ENCODE results near the gene TEAD3.

The TEAD3 gene

DNA sequence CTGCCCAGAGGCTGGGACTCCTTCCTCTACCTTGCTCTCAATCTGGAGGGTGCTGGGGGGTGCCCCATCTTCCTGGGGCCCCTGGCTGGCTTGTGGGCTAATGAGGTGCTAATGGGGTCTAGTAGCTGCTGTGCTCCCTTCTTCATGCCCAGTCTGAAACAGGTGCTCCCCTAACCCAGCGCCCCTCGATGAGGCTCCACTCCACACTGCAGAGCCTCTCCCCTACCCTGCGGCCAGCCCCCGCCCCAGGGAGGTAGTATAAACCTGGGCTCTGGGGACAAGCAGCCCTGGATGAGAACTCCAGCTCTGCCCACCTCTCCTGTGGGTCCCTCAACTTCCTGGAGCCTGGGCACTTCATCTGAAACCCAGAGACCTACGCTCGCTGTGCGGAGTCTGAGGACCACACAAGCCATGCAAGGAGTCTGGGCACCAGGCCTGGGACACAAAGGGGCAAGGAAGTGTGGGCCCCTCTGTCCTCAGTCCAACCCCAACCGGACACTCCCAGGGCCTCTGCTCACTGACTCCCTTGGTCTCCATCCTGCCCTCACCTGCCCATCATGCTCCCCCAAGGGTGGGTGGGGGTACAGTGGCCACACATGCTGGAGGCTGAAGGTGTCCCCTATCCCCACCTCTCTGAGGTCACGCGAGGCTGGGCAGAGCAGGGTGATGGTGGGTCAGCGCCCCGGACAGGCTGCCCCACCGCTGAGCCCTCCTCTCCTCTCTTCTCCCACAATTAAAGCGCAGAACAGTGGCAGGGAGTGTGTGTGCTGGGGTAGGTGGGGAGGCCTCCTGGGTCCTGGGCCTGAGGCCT is 22.5 kb downstream of the TEAD3 start:
- no peak for DNase-seq

DNA sequence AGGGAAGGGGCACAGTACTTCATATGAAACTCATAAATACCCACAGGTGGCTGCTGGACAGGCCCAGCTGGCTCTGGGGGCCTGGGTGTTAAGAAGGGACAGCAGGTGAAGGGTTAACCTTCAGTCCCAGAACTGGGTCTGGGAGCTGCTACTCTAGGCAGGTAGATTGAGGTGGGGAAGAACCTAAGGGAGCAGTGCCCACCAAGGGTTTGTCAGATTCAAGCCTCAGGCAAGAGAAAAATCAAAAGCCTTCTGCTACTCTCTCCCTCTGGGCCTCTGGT is 23.1 kb downstream of the TEAD3 start:
- DNase-seq: no peak

DNA sequence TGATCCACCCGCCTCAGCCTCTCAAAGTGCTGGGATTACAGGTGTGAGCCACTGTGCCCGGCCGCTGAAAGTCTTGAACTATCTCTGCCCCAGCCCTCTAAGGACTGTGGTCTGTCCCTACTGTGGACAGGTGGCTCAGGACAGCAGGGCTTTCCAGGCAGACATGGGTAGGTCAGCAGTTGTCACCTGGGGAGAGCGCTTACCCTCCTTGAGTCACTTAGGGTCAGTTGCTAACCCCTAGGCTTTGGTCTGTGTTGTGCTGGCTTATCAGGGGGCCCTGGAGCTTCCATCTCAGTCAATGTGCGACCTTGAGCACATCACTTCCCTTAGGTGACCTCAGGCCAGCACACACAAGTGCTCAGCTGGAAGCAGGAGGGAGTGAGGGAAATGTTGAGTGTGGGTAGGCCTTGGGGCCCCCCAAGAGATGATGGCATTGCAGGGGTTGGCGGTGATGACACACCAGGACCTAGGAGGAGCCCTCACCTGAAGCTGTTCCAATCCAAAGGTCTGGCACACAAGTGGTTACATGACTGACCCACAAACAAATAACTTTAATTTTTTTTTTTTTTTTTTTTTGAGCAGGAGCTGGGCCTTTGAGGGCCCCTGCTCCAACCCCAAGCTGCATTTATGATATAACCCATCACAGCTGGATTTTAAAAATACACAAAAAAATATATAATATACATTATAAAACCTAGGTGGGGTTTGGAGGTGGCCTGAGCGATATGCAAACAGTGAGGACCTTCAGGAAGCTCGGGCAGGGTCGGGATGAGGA is 23.6 kb downstream of the TEAD3 start:
- no peak for DNase-seq

DNA sequence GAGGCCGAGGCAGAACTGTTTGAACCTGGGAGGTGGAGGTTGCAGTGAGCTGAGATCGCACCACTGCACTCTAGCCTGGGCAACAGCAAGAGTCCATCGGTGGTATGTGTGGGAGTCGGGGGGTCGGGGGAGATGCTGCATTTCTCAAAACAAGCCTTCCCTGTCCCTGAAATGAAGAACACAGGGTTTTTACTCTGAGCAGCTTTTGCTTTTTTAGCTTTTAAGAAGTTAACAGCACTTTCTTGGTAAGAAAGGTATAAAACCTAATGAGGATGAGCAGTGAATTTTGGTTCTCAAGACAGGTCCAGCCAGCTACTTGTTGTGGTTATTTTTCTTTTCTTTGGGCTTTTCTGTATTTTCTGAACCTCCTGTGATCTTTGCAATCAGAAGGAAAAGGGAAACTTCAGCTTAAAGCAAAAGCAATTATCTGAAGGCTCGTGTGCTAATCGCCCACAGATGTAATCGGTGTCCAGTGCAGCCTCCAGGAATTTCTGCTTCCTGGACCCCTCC is 25.0 kb downstream of the TEAD3 start:
- DNase-seq: no peak

DNA sequence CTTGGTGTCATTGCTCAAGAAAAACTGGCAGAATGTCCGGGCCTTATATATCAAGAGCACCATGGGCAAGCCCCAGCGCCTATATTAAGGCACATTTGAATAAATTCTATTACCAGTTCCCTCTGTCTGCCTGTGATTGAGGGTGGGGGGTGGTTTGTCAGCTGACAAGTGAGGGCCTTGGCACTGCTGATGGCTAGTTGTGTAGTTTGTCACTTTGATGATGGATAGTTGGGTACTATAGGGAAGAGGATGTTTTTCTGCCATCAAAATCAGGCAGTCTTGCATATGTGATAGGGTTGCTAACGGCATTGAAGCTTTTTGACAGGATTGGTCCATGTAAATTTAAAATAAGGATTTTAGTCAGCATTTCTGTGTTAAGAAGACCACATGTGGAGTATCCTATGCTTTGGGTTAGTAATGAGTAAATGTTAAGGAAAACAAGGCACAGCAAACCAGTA is 26.2 kb downstream of the TEAD3 start:
- DNase-seq: no peak

DNA sequence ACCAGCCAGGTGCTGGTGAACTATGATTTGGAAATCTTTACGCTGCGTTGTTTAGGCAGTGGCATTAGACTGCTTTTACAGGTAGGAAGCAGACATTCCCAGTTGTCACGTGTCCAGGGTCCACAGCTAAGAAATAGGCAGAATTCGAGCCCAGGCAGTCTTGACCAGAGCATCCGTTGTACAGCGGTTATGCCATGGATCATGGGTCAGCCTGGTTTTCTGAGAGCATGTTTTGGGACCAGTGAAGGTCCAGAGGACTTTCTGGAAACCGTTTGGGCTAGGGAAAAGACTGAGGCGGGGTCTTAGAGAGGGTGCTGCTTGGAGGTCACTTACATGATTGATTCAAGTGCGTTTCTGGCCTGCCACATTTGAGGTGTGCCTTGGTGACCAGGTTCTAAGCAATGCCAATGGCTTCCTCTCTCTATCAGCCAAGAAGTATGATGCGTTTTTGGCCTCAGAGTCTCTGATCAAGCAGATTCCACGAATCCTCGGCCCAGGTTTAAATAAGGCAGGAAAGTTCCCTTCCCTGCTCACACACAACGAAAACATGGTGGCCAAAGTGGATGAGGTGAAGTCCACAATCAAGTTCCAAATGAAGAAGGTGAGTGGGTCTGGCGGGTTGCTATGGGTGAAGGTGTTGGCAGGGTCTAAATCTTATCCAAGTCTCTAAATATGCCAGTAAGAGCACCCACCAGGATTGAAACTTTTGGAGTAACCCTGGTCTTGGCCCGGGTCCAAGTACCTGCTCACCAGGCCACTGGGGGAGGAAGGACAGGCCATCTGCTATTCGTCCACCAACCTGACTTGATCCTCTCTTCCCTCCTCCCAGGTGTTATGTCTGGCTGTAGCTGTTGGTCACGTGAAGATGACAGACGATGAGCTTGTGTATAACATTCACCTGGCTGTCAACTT is 26.9 kb downstream of the TEAD3 start:
- DNase-seq: no peak

DNA sequence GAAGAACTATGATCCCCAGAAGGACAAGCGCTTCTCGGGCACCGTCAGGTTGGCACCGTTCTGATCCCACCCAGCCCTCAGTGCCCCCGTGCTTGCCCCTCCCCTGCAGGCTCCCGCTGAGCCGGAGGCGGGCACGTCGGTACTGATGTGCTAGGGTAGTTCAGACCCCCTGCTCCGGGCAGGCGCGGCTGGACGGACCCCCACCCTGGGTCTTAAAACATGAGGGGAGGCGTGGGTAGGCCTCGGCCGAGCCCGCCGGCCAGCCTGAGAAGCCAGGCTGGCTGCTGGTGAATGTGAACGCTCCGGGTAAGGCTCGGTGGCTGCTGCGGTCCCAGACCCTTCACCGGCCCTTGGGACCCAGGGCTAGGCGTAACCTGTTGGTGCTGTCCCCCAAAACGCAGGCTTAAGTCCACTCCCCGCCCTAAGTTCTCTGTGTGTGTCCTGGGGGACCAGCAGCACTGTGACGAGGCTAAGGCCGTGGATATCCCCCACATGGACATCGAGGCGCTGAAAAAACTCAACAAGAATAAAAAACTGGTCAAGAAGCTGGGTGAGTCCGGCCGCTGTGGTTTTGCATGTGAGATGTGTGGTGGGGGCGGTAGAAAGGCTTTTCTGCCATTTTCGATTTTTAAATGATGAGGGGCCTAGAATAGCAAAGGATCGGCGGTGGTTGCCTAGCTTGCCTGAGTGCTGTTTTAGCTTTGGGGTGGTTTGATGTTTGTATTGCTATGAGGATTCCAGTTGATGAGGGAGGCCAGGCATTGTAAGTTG is 27.7 kb downstream of the TEAD3 start:
- DNase-seq: no peak

DNA sequence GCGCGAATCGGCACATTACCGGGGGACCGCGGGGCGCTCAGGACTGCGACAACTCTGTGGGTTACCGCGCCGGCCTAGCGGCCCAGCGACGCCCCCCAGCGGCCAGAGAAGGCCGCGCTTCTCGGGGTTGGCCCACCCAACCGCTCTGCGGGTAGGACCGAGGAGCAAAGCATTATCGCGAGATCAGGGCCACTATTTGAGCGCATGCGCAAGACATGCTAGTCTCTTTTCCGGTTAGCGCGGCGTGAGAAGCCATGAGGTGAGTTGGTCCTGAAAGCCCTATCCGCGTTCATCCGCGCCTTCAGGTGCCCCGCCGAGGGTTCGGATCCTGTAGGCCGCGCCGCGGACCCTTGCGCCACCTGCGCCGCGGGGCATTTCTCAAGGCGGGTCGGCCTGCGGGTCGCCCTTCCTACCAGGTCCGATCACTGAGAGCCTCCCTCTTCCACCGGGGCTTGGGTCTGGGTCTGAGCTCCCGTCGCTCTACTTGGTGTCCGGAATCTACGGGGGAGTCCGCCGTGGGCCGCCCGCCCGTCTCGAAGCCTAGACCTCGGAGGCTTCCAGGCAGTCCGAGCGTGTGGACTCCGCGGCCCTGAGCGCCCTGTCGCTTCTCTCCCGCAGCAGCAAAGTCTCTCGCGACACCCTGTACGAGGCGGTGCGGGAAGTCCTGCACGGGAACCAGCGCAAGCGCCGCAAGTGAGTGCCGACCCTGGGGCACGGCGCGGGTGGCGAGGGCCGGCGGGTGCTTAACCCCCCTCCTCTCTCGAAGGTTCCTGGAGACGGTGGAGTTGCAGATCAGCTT is 28.5 kb downstream of the TEAD3 start, which contains the start of gene RPL10A:
Gene RPL10A, plus strand, starts transcription at position 221 of the 799 bp plus-strand sequence. Its CDS starts 34 bp downstream, at position 255.
- DNase-seq: peak; percentile 94

DNA sequence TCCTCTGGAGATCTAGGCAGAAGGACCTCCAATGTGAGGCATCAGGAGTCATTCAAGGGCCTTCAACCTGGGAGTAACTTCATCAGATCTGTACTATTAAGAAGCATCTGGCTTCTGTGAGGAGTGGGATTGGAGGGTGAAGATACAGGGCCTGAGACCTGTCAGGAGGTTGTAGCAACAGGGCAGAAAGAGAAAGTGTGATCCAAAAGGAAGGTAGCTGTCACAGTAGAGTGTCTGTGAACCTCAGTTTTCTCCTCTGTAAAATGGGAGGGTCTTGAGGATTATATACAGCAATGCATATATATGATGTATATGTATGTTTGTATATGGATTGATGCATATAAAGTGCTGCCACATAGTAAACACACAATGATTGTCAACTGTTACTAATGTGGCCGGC is 31.2 kb downstream of the TEAD3 start:
- no peak for DNase-seq

DNA sequence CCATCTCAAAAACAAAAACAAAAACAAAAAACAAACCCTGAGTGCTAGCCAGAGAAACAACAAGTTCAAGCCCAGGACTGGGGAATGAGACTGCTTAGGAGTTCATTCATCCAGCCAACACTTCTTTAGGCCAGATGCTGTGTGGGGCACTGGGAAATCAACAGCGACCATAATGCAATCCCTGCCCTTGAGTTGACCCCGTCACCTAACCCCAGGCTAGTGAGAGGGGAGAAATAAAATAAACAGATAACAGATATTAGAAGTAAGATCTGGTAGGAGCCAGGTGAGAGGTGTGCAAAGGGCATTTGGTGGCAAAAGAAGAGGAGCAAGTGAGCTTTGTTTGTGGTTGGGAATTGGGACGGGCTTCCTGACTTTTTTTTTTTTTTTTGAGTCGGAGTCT is 33.6 kb downstream of the TEAD3 start:
- DNase-seq: no peak

DNA sequence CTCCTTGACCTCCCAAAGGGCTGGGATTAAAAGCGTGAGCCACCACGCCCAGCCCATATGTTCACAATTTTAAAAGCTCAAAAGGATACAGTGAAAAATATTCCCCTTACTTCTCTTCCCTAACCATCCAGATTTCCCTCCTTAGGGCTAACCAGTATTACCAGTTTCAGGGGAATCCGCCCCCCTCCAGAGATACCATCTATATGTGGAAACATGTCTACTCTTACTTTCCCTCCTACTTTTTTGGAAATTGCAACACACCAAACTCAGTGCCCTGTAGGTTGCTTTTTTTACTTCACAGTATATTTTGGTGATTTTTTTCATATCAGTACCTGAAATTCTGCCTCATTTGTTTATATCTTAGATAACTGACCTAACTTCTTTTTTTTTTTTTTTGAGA is 35.6 kb downstream of the TEAD3 start:
- DNase-seq: no peak

DNA sequence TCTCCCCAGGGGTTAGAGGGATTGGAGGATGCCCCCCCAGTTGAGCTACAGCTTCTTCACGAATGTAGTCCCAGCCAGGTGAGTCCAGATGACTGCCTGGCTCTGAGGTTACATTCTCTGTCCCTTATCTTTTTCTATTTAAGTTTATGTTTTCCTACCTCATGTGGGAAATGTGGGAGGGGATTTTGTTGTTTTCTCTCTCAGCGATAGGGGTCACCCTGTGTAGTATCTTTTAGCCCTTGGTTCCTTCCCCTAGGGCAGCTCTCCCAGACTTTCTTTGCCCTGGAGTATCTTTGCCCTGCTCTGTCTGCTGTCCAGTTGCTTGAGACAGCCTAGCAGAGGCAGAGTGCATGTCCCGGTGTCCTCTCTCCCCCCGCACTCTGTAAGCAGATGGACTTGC is 39.0 kb downstream of the TEAD3 start:
- DNase-seq: no peak

DNA sequence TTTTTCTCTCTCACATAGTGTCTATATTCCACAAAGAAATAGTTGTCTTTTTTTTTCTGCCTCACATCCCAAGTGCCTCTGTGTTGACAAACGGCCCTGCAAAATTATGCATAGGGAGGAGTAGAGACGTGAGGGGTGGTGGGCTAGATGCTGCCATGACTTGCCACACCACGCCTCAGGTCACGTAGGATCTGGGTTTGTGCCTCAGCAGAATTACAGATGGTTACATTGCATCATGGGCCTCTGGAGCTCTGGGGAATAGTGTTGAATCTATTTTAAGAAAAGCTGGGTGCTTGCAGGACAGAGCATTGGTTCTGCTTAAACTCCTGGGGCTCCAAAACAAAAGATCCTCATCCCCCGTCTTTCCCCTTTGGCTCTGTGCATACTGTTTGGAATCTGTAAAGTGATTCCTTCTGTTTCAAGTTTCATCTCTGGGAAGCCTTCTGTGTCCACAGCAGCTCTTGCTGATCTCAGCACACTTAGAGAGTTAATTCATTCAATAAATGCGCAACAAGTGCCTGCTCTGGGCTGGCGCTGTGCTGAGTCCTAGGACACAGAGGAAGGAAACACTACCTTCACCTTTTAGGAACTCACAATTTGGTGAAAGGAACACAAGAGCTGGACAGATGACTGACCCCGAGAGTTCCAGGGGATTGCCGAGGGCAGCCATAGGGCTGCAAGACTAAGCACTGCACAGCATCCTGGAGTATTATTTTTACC is 42.3 kb downstream of the TEAD3 start:
- DNase-seq: no peak

DNA sequence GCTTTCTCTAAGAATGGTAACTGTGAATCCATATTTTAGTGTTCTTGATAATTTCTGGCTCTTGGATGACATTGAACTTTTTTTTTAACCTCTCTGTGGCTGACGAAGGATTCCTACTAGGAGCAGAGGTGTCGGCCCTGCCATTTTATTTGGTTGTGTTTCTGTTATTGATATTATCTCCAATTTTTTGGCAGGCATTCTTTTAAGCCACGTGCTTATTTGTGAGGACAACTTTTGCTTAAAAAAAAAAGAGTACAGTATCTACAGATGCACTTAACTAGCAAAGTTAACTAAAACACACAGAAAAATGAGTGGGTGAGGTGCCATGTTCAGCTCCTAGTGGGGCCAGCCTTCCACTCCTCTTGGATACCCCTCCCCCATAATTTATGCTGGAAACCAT is 43.6 kb downstream of the TEAD3 start:
- no peak for DNase-seq

DNA sequence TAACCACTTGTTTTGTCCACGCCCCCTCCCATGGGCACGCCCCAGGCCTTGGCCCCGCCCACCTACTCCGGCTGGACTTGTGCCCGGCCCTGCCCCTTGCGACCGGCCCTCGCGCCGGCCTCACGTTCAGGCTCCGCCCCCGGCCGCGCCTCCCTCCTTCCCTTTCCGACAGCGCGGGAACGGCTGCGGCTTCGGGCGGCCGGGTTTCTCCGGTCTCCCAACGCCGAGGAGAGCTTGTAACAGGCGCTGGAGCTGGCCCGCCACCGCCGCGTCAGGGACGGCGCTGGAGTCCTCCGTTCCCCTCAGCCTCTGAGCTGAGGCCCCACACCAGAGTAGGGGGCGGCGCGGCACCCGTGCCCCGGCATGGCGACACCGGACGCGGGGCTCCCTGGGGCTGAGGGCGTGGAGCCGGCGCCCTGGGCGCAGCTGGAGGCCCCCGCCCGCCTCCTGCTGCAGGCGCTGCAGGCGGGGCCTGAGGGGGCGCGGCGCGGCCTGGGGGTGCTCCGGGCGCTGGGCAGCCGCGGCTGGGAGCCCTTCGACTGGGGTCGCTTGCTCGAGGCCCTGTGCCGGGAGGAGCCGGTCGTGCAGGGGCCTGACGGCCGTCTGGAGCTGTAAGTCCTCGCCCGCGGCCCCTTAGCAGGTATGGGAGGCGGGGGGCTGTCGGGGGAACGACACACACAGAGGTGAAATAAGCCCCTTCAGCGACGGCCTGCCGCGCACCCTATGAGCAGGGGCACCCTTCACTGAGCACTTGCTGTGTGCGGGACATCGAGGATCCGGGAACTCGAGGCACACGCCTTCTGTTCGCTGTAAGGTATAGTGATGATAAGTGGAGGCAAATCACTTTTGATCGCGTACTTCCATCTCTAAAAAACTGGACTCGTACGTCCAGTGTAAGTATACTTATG is 44.4 kb downstream of the TEAD3 start, which contains the start of gene FANCE:
Gene FANCE, plus strand, starts transcription at position 156 of the 908 bp plus-strand sequence. Its CDS starts 208 bp downstream, at position 364.
- peak; percentile 88 for DNase-seq

DNA sequence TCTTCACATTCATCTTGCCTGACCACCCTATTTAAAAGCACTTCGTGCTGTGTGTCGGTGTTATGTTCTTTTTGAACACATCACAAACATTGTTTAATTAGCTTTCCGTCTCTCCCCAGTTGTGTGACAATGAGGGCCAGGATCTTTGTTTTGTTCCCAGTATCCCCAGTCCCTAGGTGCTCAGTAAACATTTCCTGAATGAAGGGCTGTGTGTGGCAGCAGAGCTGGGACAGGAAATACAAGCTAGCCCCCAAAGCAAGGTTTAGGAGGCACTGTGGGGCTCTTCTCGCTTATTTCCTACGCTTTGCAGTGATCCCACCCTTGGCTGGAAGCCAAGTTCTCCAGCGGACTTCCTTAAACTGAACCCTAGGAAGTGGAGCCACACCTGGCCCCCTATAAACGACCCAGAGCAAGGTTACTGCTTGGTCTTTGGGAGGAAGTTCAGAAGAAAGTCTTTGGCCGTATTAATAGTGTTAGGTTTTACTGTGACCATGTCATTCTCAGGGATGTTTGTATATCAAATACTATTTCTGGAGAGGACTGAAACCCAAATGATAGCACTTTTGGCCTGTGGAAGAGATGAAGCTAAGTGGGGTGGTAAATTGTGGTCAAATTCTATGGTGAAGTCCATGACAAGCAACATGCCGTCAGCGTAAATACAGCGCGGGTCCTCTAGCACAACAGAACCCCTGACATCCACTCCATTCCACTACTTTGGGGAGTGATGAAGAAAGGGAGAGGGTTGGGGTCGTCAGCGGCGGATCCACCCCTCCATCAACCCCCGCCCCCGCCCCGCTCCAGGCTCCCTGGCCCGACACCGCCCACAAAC is 45.3 kb downstream of the TEAD3 start:
- DNase-seq: no peak

DNA sequence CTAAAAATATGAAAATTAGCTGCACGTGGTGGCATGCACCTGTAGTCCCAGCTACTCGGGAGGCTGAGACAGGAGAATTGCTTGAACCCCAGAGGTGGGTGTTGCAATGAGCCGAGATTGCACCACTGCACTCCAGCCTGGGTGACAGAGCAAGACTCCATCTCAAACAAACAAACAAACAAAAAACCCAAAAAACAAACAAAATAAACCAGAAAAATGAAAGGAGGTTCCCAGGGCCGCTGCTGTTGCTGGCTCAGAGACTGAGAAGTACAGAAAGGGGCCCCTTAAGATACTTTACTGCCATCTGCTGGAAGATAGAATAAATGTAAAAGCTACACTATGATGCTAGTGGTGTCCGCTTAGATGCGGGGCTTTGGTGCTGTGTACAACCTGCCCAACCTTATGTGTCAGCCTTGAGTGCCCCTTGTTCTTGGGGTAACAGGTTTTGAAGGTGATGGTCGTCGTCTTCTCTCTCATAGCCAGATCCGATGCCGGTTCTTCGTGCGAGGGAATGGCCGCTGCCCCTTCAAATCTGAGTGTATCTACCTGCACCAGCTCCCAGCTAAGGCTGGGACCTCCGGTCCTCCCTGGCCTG is 47.5 kb downstream of the TEAD3 start:
- DNase-seq: peak; percentile 76

DNA sequence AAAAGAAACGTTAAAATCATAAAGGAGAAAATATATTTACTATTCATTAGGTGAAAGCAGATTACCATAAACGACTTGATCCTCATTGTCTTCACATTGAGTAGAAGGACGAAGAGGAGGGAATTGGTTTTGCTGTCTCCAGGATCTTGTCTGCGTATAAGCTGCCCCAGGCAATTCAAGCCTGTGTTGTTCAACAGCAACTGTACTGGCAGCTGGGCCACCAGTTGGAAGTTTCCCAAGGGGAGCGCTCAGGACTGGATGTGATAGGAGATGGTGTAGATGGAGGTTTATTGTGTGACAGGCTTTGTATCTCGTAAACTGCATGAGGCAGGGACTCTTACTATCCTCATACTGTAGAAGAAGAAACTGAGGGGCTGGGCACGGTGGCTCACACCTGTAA is 48.7 kb downstream of the TEAD3 start:
- no peak for DNase-seq

Measured in HCEC 1CT (cell line).